Left ventricle myocardium inferior (tissue), 1 donor: ENCODE measurements around the gene LRRC40. TPM values are rescaled to one million over a fixed set of nuclear protein-coding genes. Genes with fewer than 3 reads are reported as not detected.

Experiments used
- DNase-seq: peaks from one replicate; pipeline ENCODE4 v3.0.0-alpha.2; 2020
- H3K27ac ChIP-seq: fragments of 200-600 bp; replicated peaks from 2 replicates; pipeline ENCODE4 v1.8.0; 2021
- H3K27me3 ChIP-seq: fragments of 200-600 bp; 2 replicates; pipeline ENCODE4 v1.8.0; 2021; ENCODE audit warnings: low read depth
- H3K36me3 ChIP-seq: fragments of 200-600 bp; 2 replicates; pipeline ENCODE4 v1.8.0; 2021
- H3K4me1 ChIP-seq: fragments of 200-600 bp; 2 replicates; pipeline ENCODE4 v1.8.0; 2021
- H3K4me3 ChIP-seq: fragments of 200-600 bp; 2 replicates; pipeline ENCODE4 v1.8.0; 2021; ENCODE audit warnings: mild to moderate bottlenecking, moderate library complexity
- H3K9me3 ChIP-seq: fragments of 200-600 bp; replicated peaks from 2 replicates; pipeline ENCODE4 v1.8.0; 2021
- CTCF ChIP-seq: fragments of 200-600 bp; IDR thresholded peaks from 2 replicates; pipeline ENCODE4 v1.8.0; 2021; ENCODE audit warnings: antibody characterized with exemption, mild to moderate bottlenecking, borderline replicate concordance
- intact Hi-C: fragments of 100-400 bp; cut with micrococcal nuclease; formaldehyde crosslinking; loops from one replicate; pipeline ENCODE4 v1.11.0; 2022
- total RNA-seq: library from RNA; stranded (reverse); fragmentation: NEBNext Ultra II Directional; extraction: Animal tissue kit (Norgen Biotek cat#: 25700); gene quantifications from one replicate; pipeline ENCODE4 v1.2.1, GENCODE V29; 2021
- donor health status: DM: no; HTN: yes; CAD: no; lungs with severe emphysema.

The LRRC40 gene
- total RNA-seq, 1 donor from 2014 or later, result 9.0 TPM

GRCh38 chr1:70140343-70140742, 65.0 kb downstream of the LRRC40 start:
- DNase-seq, result no peak
- Histone ChIP-seq H3K4me1 (peaks cover 27% of the 10 kb centered on the region), H3K9me3 (no peaks in the 10 kb centered on the region), H3K27ac (no peak overlapping the region), H3K27me3 (no peaks in the 10 kb centered on the region), H3K4me3 (no peak overlapping the region), H3K36me3 (peaks cover 8% of the 10 kb centered on the region)
- intact Hi-C loops, result no loop called here
- no peak for TF ChIP-seq CTCF

- Histone ChIP-seq H3K4me3 (no peak overlapping the region), H3K4me1 (peaks cover 22% of the 10 kb centered on the region), H3K9me3 (no peaks in the 10 kb centered on the region), H3K27me3 (no peaks in the 10 kb centered on the region), H3K36me3 (no peaks in the 10 kb centered on the region), H3K27ac (peak overlapping the region; percentile 25)
- no peak for DNase-seq
- TF ChIP-seq CTCF, result no peak
- intact Hi-C loops, result no loop called here
Observed at GRCh38 chr1:70134148-70134547, 71.2 kb downstream of the LRRC40 start.

GRCh38 chr1:70117046-70117445, 88.3 kb downstream of the LRRC40 start:
- intact Hi-C loops, result no loop called here
- no peak overlapping the region for H3K4me3 ChIP-seq
- no peaks in the 10 kb centered on the region for H3K4me1 ChIP-seq
- no peak overlapping the region for H3K27ac ChIP-seq
- no peak for DNase-seq
- H3K36me3 ChIP-seq, result no peaks in the 10 kb centered on the region
- no peaks in the 10 kb centered on the region for H3K27me3 ChIP-seq
- H3K9me3 ChIP-seq, result no peaks in the 10 kb centered on the region
- TF ChIP-seq CTCF, result no peak

GRCh38 chr1:70115315-70115714, 90.1 kb downstream of the LRRC40 start:
- Histone ChIP-seq H3K9me3 (no peaks in the 10 kb centered on the region), H3K4me1 (no peaks in the 10 kb centered on the region), H3K36me3 (no peaks in the 10 kb centered on the region), H3K4me3 (no peak overlapping the region), H3K27ac (no peak overlapping the region), H3K27me3 (no peaks in the 10 kb centered on the region)
- no peak for TF ChIP-seq CTCF
- no peak for DNase-seq
- intact Hi-C loops, result no loop called here

- intact Hi-C loops, result no loop called here
- no peaks in the 10 kb centered on the region for H3K27me3 ChIP-seq
- H3K4me1 ChIP-seq, result no peaks in the 10 kb centered on the region
- H3K36me3 ChIP-seq, result no peaks in the 10 kb centered on the region
- no peak overlapping the region for H3K27ac ChIP-seq
- no peak for TF ChIP-seq CTCF
- no peak overlapping the region for H3K4me3 ChIP-seq
- no peak for DNase-seq
- H3K9me3 ChIP-seq, result no peaks in the 10 kb centered on the region
Observed at GRCh38 chr1:70112838-70113237, 92.5 kb downstream of the LRRC40 start.

DNA sequence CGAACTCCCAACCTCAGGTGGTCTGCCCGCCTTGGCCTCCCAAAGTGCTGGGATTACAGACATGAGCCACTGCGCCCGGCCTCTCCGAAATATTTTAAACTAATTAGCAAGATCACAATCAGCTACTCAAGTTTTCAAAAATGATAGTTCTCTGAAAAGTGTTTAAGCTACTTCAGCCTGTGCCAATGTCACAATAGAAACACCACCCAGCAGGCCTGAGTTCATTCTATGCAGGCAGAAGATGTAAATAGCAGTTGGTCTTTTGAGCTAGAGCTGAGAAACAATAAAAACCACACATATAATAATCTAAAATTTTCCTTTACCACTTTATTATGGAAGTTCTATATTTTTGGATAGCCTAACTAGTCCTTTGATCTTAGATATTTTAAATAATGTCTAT, 96.1 kb downstream of the LRRC40 start:
- no peak overlapping the region for H3K4me3 ChIP-seq
- H3K27me3 ChIP-seq, result no peaks in the 10 kb centered on the region
- no peaks in the 10 kb centered on the region for H3K9me3 ChIP-seq
- H3K27ac ChIP-seq, result no peak overlapping the region
- no peaks in the 10 kb centered on the region for H3K36me3 ChIP-seq
- intact Hi-C loops, result no loop called here
- DNase-seq, result no peak
- no peaks in the 10 kb centered on the region for H3K4me1 ChIP-seq
- no peak for TF ChIP-seq CTCF
